Effector memory CD4-positive, alpha-beta T cell (primary cell): ENCODE results near the gene RABGGTA.

ENCODE experiments used
- DNase-seq, 3 donors: peaks; one replicate each; pipeline ENCODE4 v3.0.0-alpha.2; 2020
- H3K27ac ChIP-seq: 2 replicates; pipeline ENCODE4 v1.7.0; 2013; ENCODE audit warnings: mild to moderate bottlenecking, low read length, moderate library complexity; ENCODE audit not compliant: insufficient read depth, poor library complexity, severe bottlenecking
- H3K27me3 ChIP-seq: replicated peaks from 2 replicates; pipeline ENCODE4 v1.7.0; 2013; ENCODE audit warnings: mild to moderate bottlenecking, low read length; ENCODE audit not compliant: insufficient read depth, control insufficient read depth, poor library complexity, severe bottlenecking
- H3K36me3 ChIP-seq: 2 replicates; pipeline ENCODE4 v1.7.0; 2013; ENCODE audit warnings: mild to moderate bottlenecking, low read length, moderate library complexity; ENCODE audit not compliant: control insufficient read depth, insufficient read depth
- H3K4me1 ChIP-seq: 2 replicates; pipeline ENCODE4 v1.7.0; 2013; ENCODE audit warnings: low read length, mild to moderate bottlenecking; ENCODE audit not compliant: control insufficient read depth, insufficient read depth, poor library complexity, severe bottlenecking
- H3K4me3 ChIP-seq: 2 replicates; pipeline ENCODE4 v1.7.0; 2013; ENCODE audit warnings: low read length, low read depth, mild to moderate bottlenecking; ENCODE audit not compliant: insufficient read depth, poor library complexity, severe bottlenecking
- H3K9me3 ChIP-seq: 2 replicates; pipeline ENCODE4 v1.7.0; 2013; ENCODE audit warnings: mild to moderate bottlenecking, low read length, moderate library complexity; ENCODE audit not compliant: control insufficient read depth

RABGGTA gene

GRCh38 chr14:24311837-24312615, 40.6 kb upstream of the RABGGTA start:
- H3K36me3 ChIP-seq, result peaks cover 7% of the 10 kb centered on the region
- no peak for DNase-seq
- peak overlapping the region; percentile 47 for H3K4me3 ChIP-seq
- H3K9me3 ChIP-seq, result no peaks in the 10 kb centered on the region
- peak overlapping the region; percentile 75 for H3K27ac ChIP-seq
- peaks cover 65% of the 10 kb centered on the region for H3K4me1 ChIP-seq
- H3K27me3 ChIP-seq, result no peaks in the 10 kb centered on the region

GRCh38 chr14:24310646-24311604, 39.5 kb upstream of the RABGGTA start, which contains the start of gene LTB4R:
Gene LTB4R (plus strand): TSS chr14:24311502. CDS start chr14:24315652, 4,150 bp downstream.
- H3K27ac ChIP-seq, result peak within 1 kb of the TSS; percentile 75
- H3K9me3 ChIP-seq, result no peaks in the 10 kb centered on the region
- no peaks in the 10 kb centered on the region for H3K27me3 ChIP-seq
- peaks cover 65% of the 10 kb centered on the region for H3K4me1 ChIP-seq
- peak within 1 kb of the TSS; percentile 47 for H3K4me3 ChIP-seq
- peak; percentile 58 to 67 (median 63) for DNase-seq
- H3K36me3 ChIP-seq, result peaks cover 18% of the 10 kb centered on the region

GRCh38 chr14:24310265-24310645, 38.9 kb upstream of the RABGGTA start:
- no peak for DNase-seq
- H3K36me3 ChIP-seq, result peaks cover 24% of the 10 kb centered on the region
- no peaks in the 10 kb centered on the region for H3K9me3 ChIP-seq
- H3K4me1 ChIP-seq, result peaks cover 59% of the 10 kb centered on the region
- H3K27me3 ChIP-seq, result no peaks in the 10 kb centered on the region
- peak overlapping the region; percentile 75 for H3K27ac ChIP-seq
- peak overlapping the region; percentile 47 for H3K4me3 ChIP-seq

- H3K9me3 ChIP-seq, result no peaks in the 10 kb centered on the region
- H3K4me1 ChIP-seq, result peaks cover 53% of the 10 kb centered on the region
- H3K36me3 ChIP-seq, result peaks cover 30% of the 10 kb centered on the region
- peak within 1 kb of the TSS; percentile 47 for H3K4me3 ChIP-seq
- no peaks in the 10 kb centered on the region for H3K27me3 ChIP-seq
- peak within 1 kb of the TSS; percentile 75 for H3K27ac ChIP-seq
- DNase-seq, result no peak
These were observed 38.3 kb upstream of the RABGGTA start, which contains the start of gene LTB4R2 for GRCh38 chr14:24309538-24310264. Gene LTB4R2 (plus strand): TSS chr14:24310140. CDS start chr14:24310665, 525 bp downstream.

GRCh38 chr14:24308342-24309124, 37.1 kb upstream of the RABGGTA start:
- Histone ChIP-seq H3K4me1 (peaks cover 41% of the 10 kb centered on the region), H3K36me3 (peaks cover 41% of the 10 kb centered on the region), H3K27ac (peak overlapping the region; percentile 75)

GRCh38 chr14:24307575-24308341, 36.4 kb upstream of the RABGGTA start, which contains the start of gene CIDEB:
Gene CIDEB (minus strand): TSS chr14:24307977. CDS start chr14:24307858, 119 bp downstream.
- H3K36me3 ChIP-seq, result peaks cover 49% of the 10 kb centered on the region
- peaks cover 35% of the 10 kb centered on the region for H3K4me1 ChIP-seq
- DNase-seq, result peak in 2 of 3 donors; percentile 31 to 52
- H3K9me3 ChIP-seq, result no peaks in the 10 kb centered on the region
- H3K4me3 ChIP-seq, result no peak within 1 kb of the TSS
- H3K27me3 ChIP-seq, result no peaks in the 10 kb centered on the region
- H3K27ac ChIP-seq, result peak within 1 kb of the TSS; percentile 25

More at GRCh38 chr14:24308342-24309124, 37.1 kb upstream of the RABGGTA start:
- no peaks in the 10 kb centered on the region for H3K27me3 ChIP-seq
- no peaks in the 10 kb centered on the region for H3K9me3 ChIP-seq
- no peak for DNase-seq
- H3K4me3 ChIP-seq, result no peak overlapping the region

GRCh38 chr14:24307156-24307574, 35.8 kb upstream of the RABGGTA start:
- H3K36me3 ChIP-seq, result peaks cover 55% of the 10 kb centered on the region
- no peaks in the 10 kb centered on the region for H3K27me3 ChIP-seq
- peaks cover 29% of the 10 kb centered on the region for H3K4me1 ChIP-seq
- DNase-seq, result no peak
- no peak overlapping the region for H3K4me3 ChIP-seq
- no peak overlapping the region for H3K27ac ChIP-seq
- no peaks in the 10 kb centered on the region for H3K9me3 ChIP-seq

GRCh38 chr14:24304019-24304387, 32.6 kb upstream of the RABGGTA start:
- Histone ChIP-seq H3K9me3 (no peaks in the 10 kb centered on the region), H3K27ac (no peak overlapping the region), H3K4me1 (peaks cover 16% of the 10 kb centered on the region), H3K36me3 (peaks cover 60% of the 10 kb centered on the region), H3K27me3 (no peaks in the 10 kb centered on the region), H3K4me3 (no peak overlapping the region)
- DNase-seq, result no peak
